SK-N-SH (cell line): ENCODE results near the gene EVL. TPM values are rescaled to one million over a fixed set of nuclear protein-coding genes. Genes with fewer than 3 reads are reported as not detected.

Source experiments
- JUND ChIP-seq: IDR thresholded peaks from 2 replicates; pipeline ENCODE4 v1.4.0; 2012
- RXRA ChIP-seq: IDR thresholded peaks from 2 replicates; pipeline ENCODE4 v1.4.0; 2012; ENCODE audit warnings: low read depth, mild to moderate bottlenecking, borderline replicate concordance
- TCF12 ChIP-seq: IDR thresholded peaks from 2 replicates; pipeline ENCODE4 v1.4.0; 2012
- polyA plus RNA-seq, 3 experiments: library from polyadenylated mRNA; depleted of rRNA; stranded (reverse); fragments of >200 nt; gene quantifications; 2 replicates each; pipeline ENCODE4 v1.2.3, GENCODE V29; 2012
- small RNA-seq, 7 experiments: library from RNA; depleted of rRNA; stranded (forward); fragments of <200 nt; gene quantifications; one replicate each; pipeline ENCODE3, GENCODE V24; 2012
- TF ChIP-seq, protein P1 (sequence below): fragments of 150-350 bp; IDR thresholded peaks from 2 replicates; pipeline ENCODE4 v1.6.1; 2017; ENCODE audit warnings: antibody characterized with exemption, low read length, low read depth, borderline replicate concordance
- TF ChIP-seq, protein P2 (sequence below): IDR thresholded peaks from 2 replicates; pipeline ENCODE4 v1.4.0; 2012; ENCODE audit warnings: low read depth

The EVL gene
- polyA plus RNA-seq, 1 of the 3 experiments (the other 2 are of a cell fraction), result 36.5 TPM

DNA sequence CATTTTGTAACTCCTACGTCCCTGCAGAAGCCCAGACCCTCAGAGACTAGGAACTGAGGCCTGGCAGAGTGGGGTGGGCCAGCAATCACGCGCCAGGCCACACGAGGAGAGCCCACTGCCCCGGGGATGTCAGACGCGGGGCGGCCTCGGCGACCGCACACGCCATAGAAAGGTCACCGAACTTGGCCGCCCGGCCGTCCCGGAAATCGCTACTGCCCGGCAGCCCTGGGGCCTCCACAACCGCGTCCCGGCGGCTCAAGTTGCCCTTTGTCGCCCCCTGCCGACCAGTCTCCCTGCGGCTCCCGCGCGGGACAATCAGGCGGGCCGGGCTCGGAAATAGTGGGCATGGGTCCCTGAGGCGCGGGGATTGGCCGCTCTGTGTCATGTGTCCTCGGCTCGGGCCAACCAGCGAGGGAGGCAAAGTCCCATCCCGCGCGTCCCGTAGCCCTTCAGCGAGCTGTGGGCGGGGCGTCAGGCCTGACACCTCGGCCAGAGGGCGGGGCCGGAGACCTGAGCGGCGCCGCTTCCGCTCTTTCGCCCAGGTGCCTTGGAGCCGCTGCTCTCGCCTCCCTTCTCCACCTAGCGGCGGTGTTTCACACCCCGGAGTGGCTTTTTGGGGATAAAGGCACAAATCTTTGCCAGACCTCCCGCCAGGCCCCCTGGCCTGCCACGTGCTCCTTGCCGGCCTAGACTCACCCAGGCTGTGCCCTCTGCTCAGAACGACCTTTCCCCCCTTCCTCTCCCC, 127.6 kb downstream of the EVL start (continued):
- TF ChIP-seq, protein P1, sequence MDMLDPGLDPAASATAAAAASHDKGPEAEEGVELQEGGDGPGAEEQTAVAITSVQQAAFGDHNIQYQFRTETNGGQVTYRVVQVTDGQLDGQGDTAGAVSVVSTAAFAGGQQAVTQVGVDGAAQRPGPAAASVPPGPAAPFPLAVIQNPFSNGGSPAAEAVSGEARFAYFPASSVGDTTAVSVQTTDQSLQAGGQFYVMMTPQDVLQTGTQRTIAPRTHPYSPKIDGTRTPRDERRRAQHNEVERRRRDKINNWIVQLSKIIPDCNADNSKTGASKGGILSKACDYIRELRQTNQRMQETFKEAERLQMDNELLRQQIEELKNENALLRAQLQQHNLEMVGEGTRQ, result peak; percentile 87
- TF ChIP-seq RXRA (no peak; the same call in 1 of the 2 replicates), TCF12 (no peak), JUND (no peak)
- TF ChIP-seq, protein P2, sequence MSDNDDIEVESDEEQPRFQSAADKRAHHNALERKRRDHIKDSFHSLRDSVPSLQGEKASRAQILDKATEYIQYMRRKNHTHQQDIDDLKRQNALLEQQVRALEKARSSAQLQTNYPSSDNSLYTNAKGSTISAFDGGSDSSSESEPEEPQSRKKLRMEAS, result peak; percentile 77

Small RNA genes lying within 50 kb of the gene (small RNA-seq; reads per million reads assigned to genes)
- gene MIR151B (0 to 1.2 (median 0.21) reads per million in 7 experiments), gene MIR342 (184 to 5,042 (median 1,574) reads per million in 7 experiments)

Other genes starting within 250 kb of the EVL start
- 0.02 TPM in 2 replicates for gene DEGS2, start 94.2 kb downstream of the EVL start, polyA plus RNA-seq (2012; rRNA removed)
- gene YY1, start 173.7 kb downstream of the EVL start, polyA plus RNA-seq (2012; rRNA removed), result 18.1 and 18.6 TPM in 2 replicates
- gene SLC25A29, start 241.0 kb downstream of the EVL start, polyA plus RNA-seq (2012; rRNA removed), result 66.9 and 84.6 TPM in 2 replicates